Upper lobe of left lung (tissue), 4 donors: ENCODE measurements around the gene TNKS2.

Experiments
- EP300 ChIP-seq, 4 donors: sonication (generic); formaldehyde crosslinking; IDR thresholded peaks; one replicate each; pipeline ENCODE4 v1.5.1; 2017; ENCODE audit warnings: antibody characterized with exemption in 4 of 4, control low read depth in 2 of 4
- POLR2A ChIP-seq, 4 donors: fragments of 450-650 bp; IDR thresholded peaks; one replicate each; pipeline ENCODE4 v1.5.1; 2016 to 2017; ENCODE audit warnings: antibody characterized with exemption in 4 of 4, mild to moderate bottlenecking in 2 of 4
- POLR2AphosphoS5 ChIP-seq, 2 donors: sonication (generic); formaldehyde crosslinking; IDR thresholded peaks; one replicate each; pipeline ENCODE4 v1.5.1; 2017; ENCODE audit warnings: antibody characterized with exemption in 2 of 2
- TF ChIP-seq, protein P1 (sequence below), 6 experiments: fragments of 450-650 bp in 4 of 6; fragments of 200-600 bp in 2 of 6; sonication (generic) in 2 of 6; IDR thresholded peaks; one replicate each; pipeline ENCODE4 v1.5.1; 2016 to 2019; ENCODE audit warnings: antibody characterized with exemption in 6 of 6

DNA sequence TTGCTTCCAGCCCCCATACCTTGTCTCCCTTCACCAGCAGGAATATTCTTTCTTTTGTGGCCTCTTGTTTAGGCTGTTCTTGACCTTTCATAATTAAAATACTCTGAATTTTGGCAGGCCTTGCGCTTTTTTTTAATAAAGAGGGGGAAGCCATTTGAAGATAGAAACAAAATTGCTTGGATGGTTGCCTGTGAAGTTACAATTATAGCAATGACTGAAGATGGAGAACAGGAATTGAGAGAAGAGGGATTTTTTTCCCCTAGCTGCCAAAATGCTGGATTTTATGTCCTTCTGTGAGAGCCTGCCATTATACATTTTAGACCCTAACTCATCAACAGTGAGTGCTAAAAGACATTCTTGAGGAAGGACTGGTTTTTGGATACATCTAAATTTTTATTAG, 86.3 kb downstream of the TNKS2 start:
- TF ChIP-seq EP300 (IDR thresholded peaks at IDR 0.05) (no peak), POLR2A (IDR thresholded peaks at IDR 0.05) (no peak), POLR2AphosphoS5 (IDR thresholded peaks at IDR 0.05) (no peak)
- TF ChIP-seq, protein P1, sequence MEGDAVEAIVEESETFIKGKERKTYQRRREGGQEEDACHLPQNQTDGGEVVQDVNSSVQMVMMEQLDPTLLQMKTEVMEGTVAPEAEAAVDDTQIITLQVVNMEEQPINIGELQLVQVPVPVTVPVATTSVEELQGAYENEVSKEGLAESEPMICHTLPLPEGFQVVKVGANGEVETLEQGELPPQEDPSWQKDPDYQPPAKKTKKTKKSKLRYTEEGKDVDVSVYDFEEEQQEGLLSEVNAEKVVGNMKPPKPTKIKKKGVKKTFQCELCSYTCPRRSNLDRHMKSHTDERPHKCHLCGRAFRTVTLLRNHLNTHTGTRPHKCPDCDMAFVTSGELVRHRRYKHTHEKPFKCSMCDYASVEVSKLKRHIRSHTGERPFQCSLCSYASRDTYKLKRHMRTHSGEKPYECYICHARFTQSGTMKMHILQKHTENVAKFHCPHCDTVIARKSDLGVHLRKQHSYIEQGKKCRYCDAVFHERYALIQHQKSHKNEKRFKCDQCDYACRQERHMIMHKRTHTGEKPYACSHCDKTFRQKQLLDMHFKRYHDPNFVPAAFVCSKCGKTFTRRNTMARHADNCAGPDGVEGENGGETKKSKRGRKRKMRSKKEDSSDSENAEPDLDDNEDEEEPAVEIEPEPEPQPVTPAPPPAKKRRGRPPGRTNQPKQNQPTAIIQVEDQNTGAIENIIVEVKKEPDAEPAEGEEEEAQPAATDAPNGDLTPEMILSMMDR (IDR thresholded peaks at IDR 0.05), result no peak
